ENCODE data around the gene NEGR1.

NEGR1 gene

DNA sequence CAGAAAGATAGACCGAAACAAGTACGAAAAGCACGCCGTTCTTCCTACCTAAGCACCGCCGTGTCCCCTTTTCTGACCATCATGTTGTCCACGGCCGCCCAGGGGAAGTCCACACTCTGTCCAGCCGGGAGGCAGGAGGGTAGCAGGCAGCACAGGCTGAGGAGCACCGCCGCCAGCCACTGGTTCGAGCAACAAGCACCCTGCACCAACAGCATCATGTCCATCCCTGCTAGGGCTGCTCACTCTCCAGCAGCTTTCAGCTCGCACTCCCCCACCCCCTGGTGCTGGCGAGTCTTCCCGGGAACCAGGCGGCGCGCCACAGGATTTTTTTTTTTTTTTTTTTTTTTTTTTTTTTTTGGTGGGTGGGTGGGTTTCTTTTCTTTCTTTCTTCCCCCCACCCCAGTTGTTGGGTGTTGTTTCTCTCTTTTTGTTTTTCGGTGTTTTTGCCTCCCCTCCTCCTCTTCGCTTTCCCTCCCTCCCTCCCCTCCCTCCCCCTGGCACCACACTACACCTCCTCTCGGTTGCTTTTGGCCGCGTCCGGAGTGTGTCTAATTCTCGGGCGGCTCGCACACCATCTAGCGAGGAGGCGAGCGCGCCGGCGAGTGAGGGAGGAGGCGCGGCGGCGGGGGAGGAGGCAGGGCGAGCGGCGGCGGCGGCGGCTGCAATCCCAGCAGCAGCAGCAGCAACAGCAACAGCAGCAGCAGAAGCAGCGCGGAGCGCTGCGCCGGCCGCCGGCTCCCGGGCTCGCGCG lies at the start of gene NEGR1:
Gene NEGR1 (minus strand): TSS at position 269 of the 751 bp plus-strand sequence.
- in situ Hi-C loops (cut with MboI; ENCODE audit: low sequenced_read_pairs): no loop called here
- peaks cover 8% of the 10 kb centered on the region for H3K4me1 ChIP-seq
- peak; percentile 77 to 85 for DNase-seq (ENCODE audit: low spot score in 2 of 2)

DNA sequence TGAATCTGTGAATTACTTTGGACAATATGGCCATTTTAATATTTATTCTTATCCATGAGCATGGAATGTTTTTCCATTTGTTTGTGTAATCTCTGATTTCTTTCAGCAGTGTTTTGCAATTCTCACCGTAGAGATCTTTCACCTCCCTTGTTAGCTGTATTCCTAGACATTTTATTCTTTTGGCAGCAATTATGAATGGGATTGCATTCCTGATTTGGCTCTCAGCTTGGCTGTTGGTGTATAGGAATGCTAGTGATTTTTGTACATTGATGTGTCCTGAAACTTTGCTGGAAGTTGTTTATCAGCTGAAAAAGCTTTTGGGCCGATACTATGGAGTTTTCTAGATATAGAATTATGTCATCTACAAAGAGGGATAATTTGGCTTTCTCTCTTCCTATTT lies 44.2 kb upstream of the NEGR1 start:
- Histone ChIP-seq H3K27me3 (ENCODE audit: low read depth) (no peaks in the 10 kb centered on the region), H3K4me1 (no peaks in the 10 kb centered on the region), H3K9me3 (no peaks in the 10 kb centered on the region), H3K36me3 (replicated peaks) (no peaks in the 10 kb centered on the region), H3K4me3 (no peak overlapping the region)
- no peak for DNase-seq (ENCODE audit: low spot score in 2 of 2)
- in situ Hi-C loops (cut with MboI; ENCODE audit: low sequenced_read_pairs): no loop called here

More for the DNA sequence above, at the start of gene NEGR1:
- Histone ChIP-seq H3K9me3 (no peaks in the 10 kb centered on the region), H3K27me3 (ENCODE audit: low read depth) (peaks cover 47% of the 10 kb centered on the region), H3K4me3 (peak within 1 kb of the TSS; percentile 28), H3K36me3 (replicated peaks) (no peaks in the 10 kb centered on the region)

DNA sequence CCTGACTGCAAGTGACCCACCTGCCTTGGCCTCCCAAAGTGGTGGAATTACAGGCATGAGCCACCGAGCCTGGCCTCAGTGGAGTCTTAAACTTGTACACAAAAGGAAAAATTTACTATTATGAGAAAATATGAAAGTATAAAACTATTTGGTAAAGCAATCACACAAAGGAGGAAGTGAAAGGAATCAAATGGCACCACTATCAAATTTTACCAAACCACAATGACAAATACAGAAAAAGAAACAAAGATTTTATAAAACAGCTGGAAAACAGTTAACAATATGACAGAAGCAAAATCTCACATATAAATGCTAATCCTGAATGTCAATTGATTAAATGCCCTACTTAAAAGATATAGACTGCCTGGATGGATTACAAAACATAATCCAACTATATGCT lies 42.1 kb upstream of the NEGR1 start:
- Histone ChIP-seq H3K4me1 (no peaks in the 10 kb centered on the region), H3K4me3 (no peak overlapping the region), H3K36me3 (replicated peaks) (no peaks in the 10 kb centered on the region), H3K9me3 (no peaks in the 10 kb centered on the region), H3K27me3 (ENCODE audit: low read depth) (no peaks in the 10 kb centered on the region)
- no peak for DNase-seq (ENCODE audit: low spot score in 2 of 2)
- in situ Hi-C loops (cut with MboI; ENCODE audit: low sequenced_read_pairs): no loop called here

DNA sequence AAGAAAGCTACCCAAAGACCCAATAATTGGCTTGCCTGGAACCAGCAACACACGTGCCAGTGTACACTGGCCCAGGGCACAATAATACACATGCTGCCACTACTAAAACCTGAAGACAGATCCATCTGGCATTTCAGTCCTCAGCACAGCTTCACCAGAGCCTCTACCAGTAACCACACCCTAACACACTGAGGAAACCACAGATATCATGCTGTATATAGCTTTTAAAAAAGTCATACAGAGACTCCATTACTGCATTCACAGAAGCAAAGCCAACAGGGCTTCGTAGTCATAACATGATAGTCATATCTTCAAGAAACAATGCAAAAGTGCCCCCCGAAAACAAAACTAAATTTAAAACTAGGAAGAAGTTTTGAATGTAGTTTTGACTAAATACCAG lies 40.6 kb upstream of the NEGR1 start:
- H3K4me1 ChIP-seq: no peaks in the 10 kb centered on the region
- no peak for DNase-seq (ENCODE audit: low spot score in 2 of 2)
- H3K27me3 ChIP-seq (ENCODE audit: low read depth): no peaks in the 10 kb centered on the region
- no peaks in the 10 kb centered on the region for H3K36me3 ChIP-seq (replicated peaks)
- in situ Hi-C loops (cut with MboI; ENCODE audit: low sequenced_read_pairs): no loop called here
- H3K9me3 ChIP-seq: no peaks in the 10 kb centered on the region
- H3K4me3 ChIP-seq: no peak overlapping the region

DNA sequence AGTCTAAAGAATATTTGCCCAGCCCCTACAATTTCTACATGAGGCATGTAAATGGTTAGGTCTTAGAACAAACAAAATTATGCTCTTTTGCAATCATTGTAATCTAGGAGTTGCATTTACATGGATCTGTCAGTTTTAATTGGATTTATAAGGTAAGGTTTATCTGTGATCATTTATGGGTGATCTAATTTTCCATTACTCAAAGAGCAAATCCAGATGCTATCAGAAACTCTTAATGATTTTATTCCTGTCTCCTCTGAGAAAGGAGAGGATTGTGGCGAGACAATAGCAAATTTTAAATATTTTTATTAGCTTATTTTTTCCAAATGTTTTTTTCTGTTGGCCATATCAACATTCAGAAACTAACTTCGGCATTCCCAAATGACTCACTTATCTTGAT lies 14.2 kb upstream of the NEGR1 start:
- in situ Hi-C loops (cut with MboI; ENCODE audit: low sequenced_read_pairs): no loop called here
- Histone ChIP-seq H3K27me3 (ENCODE audit: low read depth) (no peaks in the 10 kb centered on the region; the same call in 1 of the 2 replicates), H3K36me3 (replicated peaks) (no peaks in the 10 kb centered on the region), H3K4me1 (no peaks in the 10 kb centered on the region), H3K9me3 (no peaks in the 10 kb centered on the region), H3K4me3 (no peak overlapping the region)
- no peak for DNase-seq (ENCODE audit: low spot score in 2 of 2)

DNA sequence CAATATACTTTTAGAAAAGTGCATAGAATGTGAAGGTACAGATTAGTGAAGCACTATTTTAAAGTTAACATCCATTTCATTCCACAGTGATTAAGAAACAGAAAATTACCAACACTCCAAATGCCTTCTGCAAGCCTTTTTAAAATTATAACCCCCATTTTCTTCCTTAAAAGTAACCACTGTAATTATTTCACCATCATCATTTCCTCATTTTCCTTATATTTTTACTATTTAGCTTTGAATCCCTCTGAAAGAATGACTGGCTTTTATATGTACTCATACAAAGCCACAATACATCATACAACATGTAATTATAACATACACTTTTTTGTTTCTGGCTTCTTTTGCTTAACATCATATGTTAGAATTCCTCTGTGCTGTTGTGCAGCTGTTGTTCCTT lies 6.5 kb upstream of the NEGR1 start:
- Histone ChIP-seq H3K4me3 (no peak overlapping the region), H3K4me1 (peaks cover 8% of the 10 kb centered on the region), H3K9me3 (no peaks in the 10 kb centered on the region), H3K27me3 (ENCODE audit: low read depth) (peaks cover 22% of the 10 kb centered on the region), H3K36me3 (replicated peaks) (no peaks in the 10 kb centered on the region)
- in situ Hi-C loops (cut with MboI; ENCODE audit: low sequenced_read_pairs): no loop called here
- no peak for DNase-seq (ENCODE audit: low spot score in 2 of 2)

DNA sequence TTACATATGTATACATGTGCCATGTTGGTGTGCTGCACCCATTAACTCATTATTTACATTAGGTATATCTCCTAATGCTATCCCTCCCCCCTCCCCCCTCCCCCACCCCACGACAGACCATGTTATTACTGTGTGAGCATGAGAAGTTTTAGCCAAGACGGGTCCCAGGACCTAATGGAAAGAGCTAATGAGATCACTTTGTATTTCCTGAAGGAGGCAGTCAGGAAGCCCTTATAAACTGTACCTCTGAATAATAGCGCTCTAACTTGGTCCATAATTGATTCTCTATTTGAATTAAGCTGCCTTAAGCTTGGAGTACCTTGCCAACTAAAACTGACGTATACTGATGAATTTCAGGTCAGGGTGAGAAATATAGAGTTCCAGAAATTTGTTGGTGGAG lies 4.1 kb upstream of the NEGR1 start:
- H3K36me3 ChIP-seq (replicated peaks): no peaks in the 10 kb centered on the region
- in situ Hi-C loops (cut with MboI; ENCODE audit: low sequenced_read_pairs): no loop called here
- DNase-seq (ENCODE audit: low spot score in 2 of 2): no peak

DNA sequence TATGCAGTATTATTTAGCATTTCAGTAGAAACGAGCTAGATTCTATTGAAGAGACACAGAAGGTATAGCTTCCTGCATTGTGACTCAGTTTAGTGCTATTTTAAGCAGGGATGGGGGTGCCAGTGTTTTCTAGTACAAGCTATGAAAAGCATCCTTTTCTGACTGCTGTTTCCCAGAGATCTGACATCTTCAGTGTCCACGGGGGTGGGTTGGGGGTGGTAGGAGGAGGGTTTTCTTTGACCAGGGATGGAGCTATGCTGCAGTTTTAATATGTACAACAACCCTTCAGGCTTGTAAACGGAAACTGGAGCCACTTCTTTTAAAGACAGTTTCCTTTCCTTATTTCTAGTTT lies 2.7 kb upstream of the NEGR1 start:
- no peak for DNase-seq (ENCODE audit: low spot score in 2 of 2)

More for the DNA sequence above, 4.1 kb upstream of the NEGR1 start:
- no peak overlapping the region for H3K4me3 ChIP-seq
- H3K4me1 ChIP-seq: peaks cover 8% of the 10 kb centered on the region
- H3K27me3 ChIP-seq (ENCODE audit: low read depth): peaks cover 31% of the 10 kb centered on the region
- no peaks in the 10 kb centered on the region for H3K9me3 ChIP-seq

DNA sequence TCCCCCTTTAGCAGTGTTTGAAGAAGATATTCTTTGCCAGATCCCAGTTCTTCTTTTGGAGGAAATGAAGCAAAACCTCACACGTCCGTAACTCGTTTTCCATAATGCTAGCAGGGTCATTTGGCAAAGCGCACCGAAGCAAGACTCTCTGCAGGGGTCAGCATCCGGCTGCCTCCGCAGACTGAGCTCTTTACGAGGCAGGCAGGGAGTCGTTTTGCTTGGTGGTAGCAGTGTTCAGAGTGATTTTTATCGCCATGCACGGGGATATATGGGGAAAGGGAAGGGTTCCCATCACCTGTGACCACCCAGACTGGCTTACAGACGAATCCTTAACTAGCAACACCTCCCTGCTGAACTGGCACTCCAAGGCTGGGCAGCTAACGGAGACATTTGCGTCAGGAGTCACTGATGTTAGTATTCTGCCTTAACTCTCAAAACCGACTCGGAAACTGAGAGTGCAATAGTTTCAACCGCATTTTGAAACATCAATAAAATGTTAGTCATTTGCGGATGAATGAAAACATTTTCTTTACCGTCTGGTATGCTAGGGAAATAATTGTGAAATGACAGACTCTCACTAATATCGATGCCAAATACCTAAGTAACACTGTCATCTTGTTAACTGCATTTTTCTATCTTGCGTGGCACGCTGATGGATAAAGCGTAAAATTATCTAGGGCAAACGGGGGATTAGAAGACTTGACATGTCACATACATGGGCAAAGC lies 2.2 kb upstream of the NEGR1 start:
- peak; percentile 9 to 51 for DNase-seq (ENCODE audit: low spot score in 2 of 2)
- Histone ChIP-seq H3K4me3 (peak overlapping the region; percentile 28), H3K9me3 (no peaks in the 10 kb centered on the region), H3K36me3 (replicated peaks) (no peaks in the 10 kb centered on the region), H3K4me1 (peaks cover 8% of the 10 kb centered on the region), H3K27me3 (ENCODE audit: low read depth) (peaks cover 42% of the 10 kb centered on the region)
- in situ Hi-C loops (cut with MboI; ENCODE audit: low sequenced_read_pairs): no loop called here

More for the DNA sequence above, 2.7 kb upstream of the NEGR1 start:
- no peaks in the 10 kb centered on the region for H3K9me3 ChIP-seq
- H3K4me1 ChIP-seq: peaks cover 8% of the 10 kb centered on the region
- no peak overlapping the region for H3K4me3 ChIP-seq
- no peaks in the 10 kb centered on the region for H3K36me3 ChIP-seq (replicated peaks)
- in situ Hi-C loops (cut with MboI; ENCODE audit: low sequenced_read_pairs): no loop called here
- peaks cover 41% of the 10 kb centered on the region for H3K27me3 ChIP-seq (ENCODE audit: low read depth)

DNA sequence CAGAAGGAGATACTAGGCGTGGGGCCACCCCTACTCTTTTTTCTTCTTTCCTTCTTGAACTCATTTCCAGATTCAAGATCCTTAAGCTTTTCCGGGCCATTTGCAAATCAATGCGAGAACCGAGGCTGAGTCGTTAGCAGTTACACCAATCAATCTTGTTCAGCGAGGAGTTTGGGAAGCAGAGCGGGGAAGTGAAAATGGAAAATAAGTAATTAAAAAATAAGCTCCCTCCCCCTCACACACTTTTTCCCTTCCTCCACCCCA lies 1.7 kb upstream of the NEGR1 start:
- H3K36me3 ChIP-seq (replicated peaks): no peaks in the 10 kb centered on the region
- H3K27me3 ChIP-seq (ENCODE audit: low read depth): peaks cover 43% of the 10 kb centered on the region
- DNase-seq (ENCODE audit: low spot score in 2 of 2): peak; percentile 48 to 50
- peaks cover 8% of the 10 kb centered on the region for H3K4me1 ChIP-seq
- H3K4me3 ChIP-seq: peak overlapping the region; percentile 28
- no peaks in the 10 kb centered on the region for H3K9me3 ChIP-seq
- in situ Hi-C loops (cut with MboI; ENCODE audit: low sequenced_read_pairs): no loop called here

DNA sequence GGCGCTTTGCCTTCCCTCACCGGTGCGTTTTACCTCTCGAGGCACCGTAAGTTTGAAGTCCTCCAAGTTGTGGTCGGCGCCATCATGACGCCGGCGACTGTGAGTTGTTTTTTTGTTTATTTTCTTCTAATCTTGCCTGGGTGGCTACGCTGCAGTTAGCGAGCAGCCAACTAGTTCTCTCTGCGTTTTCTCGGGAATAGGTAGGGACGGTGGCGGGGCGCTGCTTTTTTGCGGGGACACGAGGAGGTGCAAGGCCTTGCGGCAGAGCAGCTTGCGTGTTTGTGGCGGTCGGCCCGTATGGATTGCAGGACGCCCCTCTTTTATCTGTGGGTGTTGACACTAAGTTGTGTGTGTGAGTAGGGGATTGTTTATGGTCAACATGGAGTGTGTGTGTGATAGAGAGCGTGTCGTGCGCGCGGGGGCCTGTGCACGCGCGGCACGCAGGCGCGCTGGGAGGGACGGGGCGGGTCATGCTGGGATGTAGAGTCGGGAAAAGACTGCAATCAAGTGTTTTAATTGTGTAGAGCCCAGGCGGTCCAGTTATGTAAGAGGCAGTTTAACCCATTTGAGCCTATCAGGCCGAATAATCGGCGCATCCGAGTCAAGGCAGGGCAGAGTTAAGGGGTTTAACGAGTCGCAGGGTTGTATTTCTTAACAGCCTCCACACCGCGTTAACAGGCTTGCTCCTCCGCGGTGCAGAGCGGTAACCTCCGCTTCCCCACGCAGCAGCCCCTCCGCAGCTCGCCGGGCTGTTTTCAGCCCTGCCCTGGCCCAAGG lies 1.2 kb upstream of the NEGR1 start:
- in situ Hi-C loops (cut with MboI; ENCODE audit: low sequenced_read_pairs): no loop called here
- Histone ChIP-seq H3K9me3 (no peaks in the 10 kb centered on the region), H3K36me3 (replicated peaks) (no peaks in the 10 kb centered on the region), H3K4me1 (peaks cover 8% of the 10 kb centered on the region), H3K27me3 (ENCODE audit: low read depth) (peaks cover 46% of the 10 kb centered on the region), H3K4me3 (peak overlapping the region; percentile 28)
- DNase-seq (ENCODE audit: low spot score in 2 of 2): peak; percentile 8 to 49

DNA sequence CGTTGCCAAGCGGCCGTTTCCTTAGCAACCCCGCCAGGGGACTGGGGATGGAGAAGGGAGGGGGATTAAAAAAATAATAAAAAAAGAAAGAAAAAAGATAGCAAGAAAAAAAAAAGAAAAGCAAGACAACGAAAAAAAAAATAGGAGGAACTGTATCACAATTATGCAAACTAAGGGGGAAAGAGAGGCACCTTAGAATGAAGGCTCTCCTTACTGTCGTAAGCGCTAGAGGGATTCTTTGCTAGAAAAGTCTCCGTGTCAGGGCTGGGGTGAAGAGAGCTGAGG lies 625 bp upstream of the NEGR1 start:
- H3K27me3 ChIP-seq (ENCODE audit: low read depth): peaks cover 50% of the 10 kb centered on the region
- DNase-seq (ENCODE audit: low spot score in 2 of 2): no peak
- in situ Hi-C loops (cut with MboI; ENCODE audit: low sequenced_read_pairs): no loop called here
- H3K4me1 ChIP-seq: peaks cover 8% of the 10 kb centered on the region
- H3K4me3 ChIP-seq: peak overlapping the region; percentile 28
- no peaks in the 10 kb centered on the region for H3K36me3 ChIP-seq (replicated peaks)
- H3K9me3 ChIP-seq: no peaks in the 10 kb centered on the region

DNA sequence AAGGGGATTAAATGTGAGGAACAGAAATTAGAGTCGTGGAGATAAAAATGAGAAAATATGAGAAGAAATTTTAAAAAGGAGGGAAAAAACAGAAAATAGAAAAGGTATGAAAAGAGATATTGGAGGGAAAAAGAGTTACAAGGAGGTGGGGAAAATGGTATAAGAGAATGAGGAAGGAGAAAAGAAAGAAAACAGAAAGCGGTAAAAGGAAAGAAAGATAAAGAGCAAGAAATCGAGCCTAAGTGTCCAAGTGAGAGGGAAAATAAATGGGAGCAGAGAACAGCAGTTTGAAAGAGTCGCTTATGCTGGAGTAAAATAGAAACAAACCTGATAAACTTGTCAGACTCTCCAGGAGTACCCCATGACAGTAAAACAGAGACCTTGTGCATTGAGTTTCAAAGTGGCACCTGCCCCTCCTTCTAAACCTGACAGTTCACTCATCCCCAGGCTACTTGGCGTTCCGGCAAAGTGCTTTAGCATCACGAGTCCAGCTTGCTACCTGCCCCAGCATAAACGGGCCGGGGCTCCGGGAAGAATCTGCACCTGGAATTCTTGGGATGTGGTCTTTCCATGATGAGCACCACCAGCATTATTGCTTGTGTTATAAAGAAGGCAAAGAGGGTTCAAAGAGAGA lies 585 bp downstream of the NEGR1 start:
- Histone ChIP-seq H3K4me1 (peaks cover 8% of the 10 kb centered on the region), H3K4me3 (peak overlapping the region; percentile 12), H3K27me3 (ENCODE audit: low read depth) (peaks cover 47% of the 10 kb centered on the region), H3K36me3 (replicated peaks) (no peaks in the 10 kb centered on the region), H3K9me3 (no peaks in the 10 kb centered on the region)
- no peak for DNase-seq (ENCODE audit: low spot score in 2 of 2)
- in situ Hi-C loops (cut with MboI; ENCODE audit: low sequenced_read_pairs): no loop called here

DNA sequence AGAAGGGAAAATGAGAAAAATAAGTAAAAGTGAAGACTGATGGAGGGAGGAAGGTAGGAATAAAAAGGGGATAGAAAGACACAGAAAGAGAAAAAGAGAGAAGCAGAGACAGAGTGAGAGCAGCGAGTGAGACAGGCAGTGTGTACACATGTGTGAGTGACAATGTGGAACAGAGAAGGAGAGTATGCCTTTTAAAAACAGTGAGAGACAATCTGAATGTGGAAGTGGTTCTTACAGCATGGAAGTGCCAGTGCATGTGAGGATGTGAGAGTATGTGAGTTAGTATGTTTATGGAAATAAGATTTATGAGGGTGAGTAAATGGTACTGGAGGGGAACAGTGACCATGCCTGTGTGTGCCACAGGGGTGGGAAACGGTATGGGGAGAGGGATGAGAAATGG lies 1.2 kb downstream of the NEGR1 start:
- peaks cover 8% of the 10 kb centered on the region for H3K4me1 ChIP-seq
- H3K4me3 ChIP-seq: no peak overlapping the region

More for the DNA sequence above, 1.2 kb downstream of the NEGR1 start:
- H3K36me3 ChIP-seq (replicated peaks): no peaks in the 10 kb centered on the region
- H3K9me3 ChIP-seq: no peaks in the 10 kb centered on the region
- no peak for DNase-seq (ENCODE audit: low spot score in 2 of 2)
- in situ Hi-C loops (cut with MboI; ENCODE audit: low sequenced_read_pairs): no loop called here
- peaks cover 47% of the 10 kb centered on the region for H3K27me3 ChIP-seq (ENCODE audit: low read depth)

All from HAP-1 (cell line).